ENCODE results near the gene ZNF555. TPM values are rescaled to one million over a fixed set of nuclear protein-coding genes. Genes with fewer than 3 reads are reported as not detected.

ZNF555 gene
- total and polyA plus RNA-seq, 10 of the 15 experiments (the other 5 are each of a cell fraction or from before 2014, with no cell fraction given), result 0.58 to 1.9 (median 1.2) TPM

GRCh38 chr19:2888731-2889224, 47.5 kb downstream of the ZNF555 start (continued):
- TF ChIP-seq E2F4 (IDR thresholded peaks at IDR 0.05; ENCODE audit: low read depth, low read length), result no peak
- TF ChIP-seq POLR2AphosphoS5 (IDR thresholded peaks at IDR 0.05; ENCODE audit: low read length), result peak; percentile 48; the same call in 1 of the 2 replicates
- TF ChIP-seq FOXK2 (IDR thresholded peaks at IDR 0.05), result no peak
- TF ChIP-seq SRF (IDR thresholded peaks at IDR 0.05; ENCODE audit: low read depth in 2 of 2, low read length in 2 of 2), result no peak
- peak; percentile 94 for TF ChIP-seq CREB1 (IDR thresholded peaks at IDR 0.05; ENCODE audit: low read depth)
- TF ChIP-seq IKZF2 (IDR thresholded peaks at IDR 0.05), result peak; percentile 29 to 37; a peak in 2 of 4 replicates
- TF ChIP-seq BCL11A (IDR thresholded peaks at IDR 0.05; ENCODE audit: low read depth, low read length), result no peak
- TF ChIP-seq, protein P1, sequence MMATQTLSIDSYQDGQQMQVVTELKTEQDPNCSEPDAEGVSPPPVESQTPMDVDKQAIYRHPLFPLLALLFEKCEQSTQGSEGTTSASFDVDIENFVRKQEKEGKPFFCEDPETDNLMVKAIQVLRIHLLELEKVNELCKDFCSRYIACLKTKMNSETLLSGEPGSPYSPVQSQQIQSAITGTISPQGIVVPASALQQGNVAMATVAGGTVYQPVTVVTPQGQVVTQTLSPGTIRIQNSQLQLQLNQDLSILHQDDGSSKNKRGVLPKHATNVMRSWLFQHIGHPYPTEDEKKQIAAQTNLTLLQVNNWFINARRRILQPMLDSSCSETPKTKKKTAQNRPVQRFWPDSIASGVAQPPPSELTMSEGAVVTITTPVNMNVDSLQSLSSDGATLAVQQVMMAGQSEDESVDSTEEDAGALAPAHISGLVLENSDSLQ (IDR thresholded peaks at IDR 0.05), result peak; percentile 17; the same call in 1 of the 2 replicates
- TF ChIP-seq ZBTB40 (IDR thresholded peaks at IDR 0.05; ENCODE audit: borderline replicate concordance), result 0 out of 2 replicates have a peak, but pooled peaks have one; percentile 36
- TF ChIP-seq POLR2A (IDR thresholded peaks at IDR 0.05; ENCODE audit: low read depth, low read length), result peak; percentile 67
- TF ChIP-seq MAX (IDR thresholded peaks at IDR 0.05; ENCODE audit: low read depth, low read length), result 0 out of 2 replicates have a peak, but pooled peaks have one; percentile 35
- no peak for TF ChIP-seq PBX3 (IDR thresholded peaks at IDR 0.05; ENCODE audit: insufficient replicate concordance, low read depth, low read length)
- TF ChIP-seq IKZF1 (conservative IDR thresholded peaks at IDR 0.05), result 0 out of 2 replicates have a peak, but pooled peaks have one; percentile 11
- TF ChIP-seq, protein P2, sequence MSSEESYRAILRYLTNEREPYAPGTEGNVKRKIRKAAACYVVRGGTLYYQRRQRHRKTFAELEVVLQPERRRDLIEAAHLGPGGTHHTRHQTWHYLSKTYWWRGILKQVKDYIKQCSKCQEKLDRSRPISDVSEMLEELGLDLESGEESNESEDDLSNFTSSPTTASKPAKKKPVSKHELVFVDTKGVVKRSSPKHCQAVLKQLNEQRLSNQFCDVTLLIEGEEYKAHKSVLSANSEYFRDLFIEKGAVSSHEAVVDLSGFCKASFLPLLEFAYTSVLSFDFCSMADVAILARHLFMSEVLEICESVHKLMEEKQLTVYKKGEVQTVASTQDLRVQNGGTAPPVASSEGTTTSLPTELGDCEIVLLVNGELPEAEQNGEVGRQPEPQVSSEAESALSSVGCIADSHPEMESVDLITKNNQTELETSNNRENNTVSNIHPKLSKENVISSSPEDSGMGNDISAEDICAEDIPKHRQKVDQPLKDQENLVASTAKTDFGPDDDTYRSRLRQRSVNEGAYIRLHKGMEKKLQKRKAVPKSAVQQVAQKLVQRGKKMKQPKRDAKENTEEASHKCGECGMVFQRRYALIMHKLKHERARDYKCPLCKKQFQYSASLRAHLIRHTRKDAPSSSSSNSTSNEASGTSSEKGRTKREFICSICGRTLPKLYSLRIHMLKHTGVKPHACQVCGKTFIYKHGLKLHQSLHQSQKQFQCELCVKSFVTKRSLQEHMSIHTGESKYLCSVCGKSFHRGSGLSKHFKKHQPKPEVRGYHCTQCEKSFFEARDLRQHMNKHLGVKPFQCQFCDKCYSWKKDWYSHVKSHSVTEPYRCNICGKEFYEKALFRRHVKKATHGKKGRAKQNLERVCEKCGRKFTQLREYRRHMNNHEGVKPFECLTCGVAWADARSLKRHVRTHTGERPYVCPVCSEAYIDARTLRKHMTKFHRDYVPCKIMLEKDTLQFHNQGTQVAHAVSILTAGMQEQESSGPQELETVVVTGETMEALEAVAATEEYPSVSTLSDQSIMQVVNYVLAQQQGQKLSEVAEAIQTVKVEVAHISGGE (CRISPR knock-in tag; IDR thresholded peaks at IDR 0.05), result no peak
- no peak for TF ChIP-seq JUNB (IDR thresholded peaks at IDR 0.05)
